ENCODE results near the gene PLXNB2.

DNA sequence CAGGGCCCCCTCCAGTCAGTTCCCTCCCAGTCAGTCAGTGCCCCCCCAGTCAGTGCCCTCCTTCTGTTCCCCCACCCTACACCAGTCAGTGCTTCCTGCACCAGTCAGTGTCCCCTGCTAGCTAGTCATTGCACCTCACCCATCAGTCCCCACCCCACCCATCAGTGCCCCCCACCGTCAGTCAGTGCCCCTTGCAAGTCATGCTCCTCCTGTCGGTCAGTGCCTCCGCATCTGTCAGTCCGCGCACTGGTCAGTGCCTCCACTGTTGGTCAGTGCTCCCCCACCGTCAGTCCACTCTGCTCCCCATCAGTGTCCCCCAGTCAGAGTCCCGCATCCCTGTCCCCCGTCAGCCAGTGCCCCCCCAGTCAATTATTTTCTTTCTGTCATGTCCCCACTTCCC, 39.0 kb upstream of the PLXNB2 start:
- TF ChIP-seq GABPA (IDR thresholded peaks at IDR 0.05; ENCODE audit: low read depth): no peak
- TF ChIP-seq, protein P1, sequence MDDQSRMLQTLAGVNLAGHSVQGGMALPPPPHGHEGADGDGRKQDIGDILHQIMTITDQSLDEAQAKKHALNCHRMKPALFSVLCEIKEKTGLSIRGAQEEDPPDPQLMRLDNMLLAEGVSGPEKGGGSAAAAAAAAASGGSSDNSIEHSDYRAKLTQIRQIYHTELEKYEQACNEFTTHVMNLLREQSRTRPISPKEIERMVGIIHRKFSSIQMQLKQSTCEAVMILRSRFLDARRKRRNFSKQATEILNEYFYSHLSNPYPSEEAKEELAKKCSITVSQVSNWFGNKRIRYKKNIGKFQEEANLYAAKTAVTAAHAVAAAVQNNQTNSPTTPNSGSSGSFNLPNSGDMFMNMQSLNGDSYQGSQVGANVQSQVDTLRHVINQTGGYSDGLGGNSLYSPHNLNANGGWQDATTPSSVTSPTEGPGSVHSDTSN (IDR thresholded peaks at IDR 0.05): no peak
- TF ChIP-seq, protein P2, sequence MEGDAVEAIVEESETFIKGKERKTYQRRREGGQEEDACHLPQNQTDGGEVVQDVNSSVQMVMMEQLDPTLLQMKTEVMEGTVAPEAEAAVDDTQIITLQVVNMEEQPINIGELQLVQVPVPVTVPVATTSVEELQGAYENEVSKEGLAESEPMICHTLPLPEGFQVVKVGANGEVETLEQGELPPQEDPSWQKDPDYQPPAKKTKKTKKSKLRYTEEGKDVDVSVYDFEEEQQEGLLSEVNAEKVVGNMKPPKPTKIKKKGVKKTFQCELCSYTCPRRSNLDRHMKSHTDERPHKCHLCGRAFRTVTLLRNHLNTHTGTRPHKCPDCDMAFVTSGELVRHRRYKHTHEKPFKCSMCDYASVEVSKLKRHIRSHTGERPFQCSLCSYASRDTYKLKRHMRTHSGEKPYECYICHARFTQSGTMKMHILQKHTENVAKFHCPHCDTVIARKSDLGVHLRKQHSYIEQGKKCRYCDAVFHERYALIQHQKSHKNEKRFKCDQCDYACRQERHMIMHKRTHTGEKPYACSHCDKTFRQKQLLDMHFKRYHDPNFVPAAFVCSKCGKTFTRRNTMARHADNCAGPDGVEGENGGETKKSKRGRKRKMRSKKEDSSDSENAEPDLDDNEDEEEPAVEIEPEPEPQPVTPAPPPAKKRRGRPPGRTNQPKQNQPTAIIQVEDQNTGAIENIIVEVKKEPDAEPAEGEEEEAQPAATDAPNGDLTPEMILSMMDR (IDR thresholded peaks at IDR 0.05): no peak

All from SK-N-SH (cell line).